Subcutaneous abdominal adipose tissue (tissue), 5 donors: ENCODE data around the gene ADARB2.
"Not testable (repeated sequence)": the region's sequence is repeated elsewhere in the genome, so short reads cannot be mapped to it uniquely, and the experiment has no call there.

Experiments used
- H3K27ac ChIP-seq: one replicate; pipeline ENCODE4 v1.7.0; 2013; ENCODE audit warnings: low read depth, mild to moderate bottlenecking, inconsistent platforms, low read length, moderate library complexity
- H3K27me3 ChIP-seq, 5 donors: one replicate each; pipeline ENCODE4 v1.7.0; 2013; ENCODE audit warnings: low read length in 5 of 5, inconsistent platforms in 1 of 5; ENCODE audit not compliant: control insufficient read depth in 5 of 5, insufficient read depth in 4 of 5
- H3K36me3 ChIP-seq, 5 donors: one replicate each; pipeline ENCODE4 v1.7.0; 2013; ENCODE audit warnings: low read length in 5 of 5; ENCODE audit not compliant: control insufficient read depth in 5 of 5, insufficient read depth in 5 of 5
- H3K4me1 ChIP-seq, 5 donors: one replicate each; pipeline ENCODE4 v1.7.0; 2013; ENCODE audit warnings: low read length in 5 of 5, mild to moderate bottlenecking in 3 of 5, moderate library complexity in 1 of 5; ENCODE audit not compliant: control insufficient read depth in 5 of 5, insufficient read depth in 5 of 5
- H3K4me3 ChIP-seq, 5 donors: one replicate each; pipeline ENCODE4 v1.7.0; 2013; ENCODE audit warnings: low read length in 5 of 5, low read depth in 1 of 5
- H3K9ac ChIP-seq, 5 donors: one replicate each; pipeline ENCODE4 v1.7.0; 2013; ENCODE audit warnings: low read length in 5 of 5, mild to moderate bottlenecking in 4 of 5, moderate library complexity in 3 of 5
- H3K9me3 ChIP-seq, 5 donors: one replicate each; pipeline ENCODE4 v1.7.0; 2013; ENCODE audit warnings: low read length in 5 of 5; ENCODE audit not compliant: control insufficient read depth in 5 of 5
- donor health status: healthy.
- donor health status: healthy.
- donor health status: healthy.
- donor health status: healthy.
- donor health status: healthy.

Gene ADARB2

GRCh38 chr10:1626410-1626809 lies 110.9 kb downstream of the ADARB2 start:
- Histone ChIP-seq H3K27me3 (peaks cover 0 to 4% (median 0%) of the 10 kb centered on the region in 5 donors), H3K9ac (no peak overlapping the region), H3K9me3 (peaks cover 0 to 10% (median 4%) of the 10 kb centered on the region in 5 donors), H3K36me3 (no peaks in the 10 kb centered on the region), H3K4me1 (no peaks in the 10 kb centered on the region), H3K27ac (no peak overlapping the region), H3K4me3 (no peak overlapping the region)

- Histone ChIP-seq H3K36me3 (no peaks in the 10 kb centered on the region), H3K27ac (no peak overlapping the region), H3K9ac (no peak overlapping the region), H3K4me1 (no peaks in the 10 kb centered on the region), H3K9me3 (peaks cover 0 to 8% (median 4%) of the 10 kb centered on the region in 5 donors), H3K27me3 (peaks cover 0 to 4% (median 0%) of the 10 kb centered on the region in 5 donors), H3K4me3 (no peak overlapping the region)
Measured at GRCh38 chr10:1625731-1626130, 111.6 kb downstream of the ADARB2 start.

- Histone ChIP-seq H3K4me3 (no peak overlapping the region), H3K9ac (no peak overlapping the region), H3K9me3 (peaks cover 0 to 8% (median 4%) of the 10 kb centered on the region in 5 donors), H3K27ac (no peak overlapping the region), H3K36me3 (no peaks in the 10 kb centered on the region), H3K27me3 (peaks cover 0 to 4% (median 0%) of the 10 kb centered on the region in 5 donors), H3K4me1 (no peaks in the 10 kb centered on the region)
Measured at GRCh38 chr10:1625079-1625478, 112.2 kb downstream of the ADARB2 start.

- Histone ChIP-seq H3K27ac (no peak overlapping the region), H3K9me3 (peaks cover 0 to 8% (median 4%) of the 10 kb centered on the region in 5 donors), H3K36me3 (no peaks in the 10 kb centered on the region), H3K9ac (no peak overlapping the region), H3K4me1 (no peaks in the 10 kb centered on the region), H3K4me3 (no peak overlapping the region), H3K27me3 (no peaks in the 10 kb centered on the region)
Measured at GRCh38 chr10:1624240-1624639, 113.1 kb downstream of the ADARB2 start.

GRCh38 chr10:1620803-1621202 lies 116.5 kb downstream of the ADARB2 start:
- Histone ChIP-seq H3K9ac (no peak overlapping the region), H3K4me3 (no peak overlapping the region), H3K4me1 (no peaks in the 10 kb centered on the region), H3K27me3 (no peaks in the 10 kb centered on the region), H3K36me3 (no peaks in the 10 kb centered on the region), H3K9me3 (peaks cover 0 to 10% (median 6%) of the 10 kb centered on the region in 5 donors), H3K27ac (no peak overlapping the region)

GRCh38 chr10:1617376-1618317 lies 119.7 kb downstream of the ADARB2 start:
- H3K9me3 ChIP-seq, H3K4me1 ChIP-seq, H3K27ac ChIP-seq, H3K36me3 ChIP-seq, H3K27me3 ChIP-seq, H3K9ac ChIP-seq, H3K4me3 ChIP-seq: not testable (repeated sequence)

GRCh38 chr10:1616701-1617100 lies 120.6 kb downstream of the ADARB2 start:
- not testable (repeated sequence) for H3K9ac ChIP-seq, H3K4me1 ChIP-seq, H3K36me3 ChIP-seq, H3K9me3 ChIP-seq, H3K4me3 ChIP-seq, H3K27ac ChIP-seq
- peaks cover under 1 to 11% (median 7%) of the 10 kb centered on the region in 5 donors for H3K27me3 ChIP-seq

GRCh38 chr10:1615186-1615954 lies 122.0 kb downstream of the ADARB2 start:
- no peak overlapping the region for H3K9ac ChIP-seq
- H3K36me3 ChIP-seq, result no peaks in the 10 kb centered on the region
- no peaks in the 10 kb centered on the region for H3K4me1 ChIP-seq
- peaks cover 13 to 21% (median 19%) of the 10 kb centered on the region in 5 donors for H3K27me3 ChIP-seq
- no peak overlapping the region for H3K27ac ChIP-seq
- H3K9me3 ChIP-seq, result peaks cover 0 to 10% (median 6%) of the 10 kb centered on the region in 5 donors
- H3K4me3 ChIP-seq, result no peak overlapping the region

GRCh38 chr10:1613511-1613910 lies 123.8 kb downstream of the ADARB2 start:
- Histone ChIP-seq H3K9ac (no peak overlapping the region), H3K4me3 (no peak overlapping the region), H3K27ac (no peak overlapping the region), H3K36me3 (no peaks in the 10 kb centered on the region), H3K27me3 (peaks cover 24 to 35% (median 28%) of the 10 kb centered on the region in 5 donors), H3K4me1 (peaks cover 0 to 5% (median 3%) of the 10 kb centered on the region in 5 donors), H3K9me3 (peaks cover 0 to 1% (median under 1%) of the 10 kb centered on the region in 5 donors)

- H3K27me3 ChIP-seq, result peaks cover 27 to 35% (median 28%) of the 10 kb centered on the region in 5 donors
- no peak overlapping the region for H3K9ac ChIP-seq
- H3K4me1 ChIP-seq, result peaks cover 0 to 7% (median 3%) of the 10 kb centered on the region in 5 donors
- H3K4me3 ChIP-seq, result no peak overlapping the region
- H3K36me3 ChIP-seq, result no peaks in the 10 kb centered on the region
- no peaks in the 10 kb centered on the region for H3K9me3 ChIP-seq
- H3K27ac ChIP-seq, result no peak overlapping the region
Measured at GRCh38 chr10:1612908-1613307, 124.4 kb downstream of the ADARB2 start.
